ENCODE results near the gene PCBP3. TPM values are rescaled to one million over a fixed set of nuclear protein-coding genes. Genes with fewer than 3 reads are reported as not detected.

The PCBP3 gene
- total RNA-seq, 1 donor from 2014 or later: 8.2 TPM

- intact Hi-C loops (cut with micrococcal nuclease): no loop called here
- no peak for DNase-seq (ENCODE audit: low spot score)
- H3K4me3 Mint-ChIP-seq: no peak overlapping the region
- H3K27ac Mint-ChIP-seq: no peak overlapping the region
- no peaks in the 10 kb centered on the region for H3K36me3 Mint-ChIP-seq (ENCODE audit: low read depth)
- H3K27me3 Mint-ChIP-seq (ENCODE audit: insufficient read depth): peaks cover 1% of the 10 kb centered on the region
- no peaks in the 10 kb centered on the region for H3K9me3 Mint-ChIP-seq
- no peaks in the 10 kb centered on the region for H3K4me1 Mint-ChIP-seq (ENCODE audit: low read depth)
Observed at GRCh38 chr21:45990049-45990711, 346.7 kb downstream of the PCBP3 start.

GRCh38 chr21:45990741-45991605, 347.4 kb downstream of the PCBP3 start:
- DNase-seq (ENCODE audit: low spot score): no peak
- no peaks in the 10 kb centered on the region for H3K4me1 Mint-ChIP-seq (ENCODE audit: low read depth)
- no peak overlapping the region for H3K27ac Mint-ChIP-seq
- H3K36me3 Mint-ChIP-seq (ENCODE audit: low read depth): no peaks in the 10 kb centered on the region
- no peak overlapping the region for H3K4me3 Mint-ChIP-seq
- intact Hi-C loops (cut with micrococcal nuclease): no loop called here
- H3K27me3 Mint-ChIP-seq (ENCODE audit: insufficient read depth): no peaks in the 10 kb centered on the region
- no peaks in the 10 kb centered on the region for H3K9me3 Mint-ChIP-seq

GRCh38 chr21:45991606-45992300, 348.2 kb downstream of the PCBP3 start:
- H3K27me3 Mint-ChIP-seq (ENCODE audit: insufficient read depth): no peaks in the 10 kb centered on the region
- DNase-seq (ENCODE audit: low spot score): no peak

More at GRCh38 chr21:45991606-45992300, 348.2 kb downstream of the PCBP3 start:
- no peak overlapping the region for H3K27ac Mint-ChIP-seq
- intact Hi-C loops (cut with micrococcal nuclease): no loop called here
- H3K4me1 Mint-ChIP-seq (ENCODE audit: low read depth): no peaks in the 10 kb centered on the region
- H3K4me3 Mint-ChIP-seq: no peak overlapping the region
- no peaks in the 10 kb centered on the region for H3K9me3 Mint-ChIP-seq
- H3K36me3 Mint-ChIP-seq (ENCODE audit: low read depth): no peaks in the 10 kb centered on the region

Other genes starting within 250 kb of the PCBP3 start
- gene COL18A1, start 238.6 kb upstream of the PCBP3 start, total RNA-seq: 2.1 and 3.4 TPM in 2 replicates
- 104 and 105 TPM in 2 replicates for gene SLC19A1, start 101.3 kb upstream of the PCBP3 start, total RNA-seq

All from activated T-helper 1 cell treated with anti-CD3 and anti-CD28 coated beads, Interleukin-12 subunit alpha, Interleukin-12 subunit beta, Interleukin-2, Interleukin-4 antibody, amounts not matched to agents 30 ng/mL and 10 ng/mL and 1 ng/mL, durations not matched to agents 14 hours and 24 hours and 36 hours (primary cell).